GM21423 (cell line): ENCODE data around the gene LRRC1.
"Not testable (repeated sequence)": the region's sequence is repeated elsewhere in the genome, so short reads cannot be mapped to it uniquely, and the experiment has no call there.

Experiments used
- ATAC-seq: cut with Tn5 transposase; IDR thresholded peaks from one replicate; pipeline ENCODE4 v1.9.1; 2021; ENCODE audit warnings: mild to moderate bottlenecking, moderate library complexity; ENCODE audit not compliant: unreplicated experiment

Gene LRRC1

GRCh38 chr6:53794720-53795339 is at the start of gene LRRC1:
LRRC1 (plus strand) TSS chr6:53795005; CDS start chr6:53795257, 252 bp downstream.
- ATAC-seq, result peak; percentile 61

- ATAC-seq, result no peak
Measured at GRCh38 chr6:53746442-53747103, 48.2 kb upstream of the LRRC1 start.

- no peak for ATAC-seq
Measured at GRCh38 chr6:53750052-53750650, 44.7 kb upstream of the LRRC1 start.

- ATAC-seq, result no peak
Measured at GRCh38 chr6:53751417-53751816, 43.4 kb upstream of the LRRC1 start.

- no peak for ATAC-seq
Measured at GRCh38 chr6:53752440-53752839, 42.4 kb upstream of the LRRC1 start.

GRCh38 chr6:53752856-53753255 is 41.9 kb upstream of the LRRC1 start:
- no peak for ATAC-seq

- no peak for ATAC-seq
Measured at GRCh38 chr6:53754330-53754729, 40.5 kb upstream of the LRRC1 start.

GRCh38 chr6:53756396-53756795 is 38.4 kb upstream of the LRRC1 start:
- ATAC-seq, result no peak

- ATAC-seq, result no peak
Measured at GRCh38 chr6:53758496-53758895, 36.3 kb upstream of the LRRC1 start.

- no peak for ATAC-seq
Measured at GRCh38 chr6:53761036-53761435, 33.8 kb upstream of the LRRC1 start.

- ATAC-seq, result no peak
Measured at GRCh38 chr6:53765270-53765669, 29.5 kb upstream of the LRRC1 start.

GRCh38 chr6:53766930-53767329 is 27.9 kb upstream of the LRRC1 start:
- no peak for ATAC-seq

- ATAC-seq, result no peak
Measured at GRCh38 chr6:53767941-53768340, 26.9 kb upstream of the LRRC1 start.

- no peak for ATAC-seq
Measured at GRCh38 chr6:53768636-53769035, 26.2 kb upstream of the LRRC1 start.

- ATAC-seq, result no peak
Measured at GRCh38 chr6:53770780-53771249, 24.0 kb upstream of the LRRC1 start.

- no peak for ATAC-seq
Measured at GRCh38 chr6:53771785-53772624, 22.8 kb upstream of the LRRC1 start.

GRCh38 chr6:53773044-53773696 is 21.6 kb upstream of the LRRC1 start:
- ATAC-seq, result no peak

- ATAC-seq, result not testable (repeated sequence)
Measured at GRCh38 chr6:53776152-53776551, 18.7 kb upstream of the LRRC1 start.

- ATAC-seq, result not testable (repeated sequence)
Measured at GRCh38 chr6:53784991-53785390, 9.8 kb upstream of the LRRC1 start.

- no peak for ATAC-seq
Measured at GRCh38 chr6:53786832-53787231, 8.0 kb upstream of the LRRC1 start.

GRCh38 chr6:53790886-53791285 is 3.9 kb upstream of the LRRC1 start:
- no peak for ATAC-seq
